ENCODE data around the gene CNOT3.

Gene CNOT3

DNA sequence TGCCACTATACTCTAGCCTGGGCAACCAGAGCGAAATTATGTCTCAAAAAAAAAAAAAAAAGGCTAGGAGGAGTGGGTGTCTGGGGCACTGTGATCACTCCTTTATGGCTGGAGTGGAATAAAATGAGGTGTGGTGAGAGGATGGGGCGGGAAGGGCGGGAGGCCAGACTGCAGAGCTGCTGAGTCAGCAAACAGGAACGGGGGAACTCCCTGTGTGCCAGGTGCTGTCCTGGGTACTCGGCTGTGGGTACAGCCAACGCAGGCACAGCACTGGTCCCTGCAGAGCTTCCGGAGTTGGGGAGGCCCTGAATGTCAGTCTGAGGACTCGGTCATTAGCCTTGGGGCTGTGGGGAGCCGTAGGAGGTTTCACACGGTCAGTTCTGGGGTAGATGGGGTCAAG lies 16.3 kb upstream of the CNOT3 start:
- no peak for DNase-seq (ENCODE audit: low spot score)

DNA sequence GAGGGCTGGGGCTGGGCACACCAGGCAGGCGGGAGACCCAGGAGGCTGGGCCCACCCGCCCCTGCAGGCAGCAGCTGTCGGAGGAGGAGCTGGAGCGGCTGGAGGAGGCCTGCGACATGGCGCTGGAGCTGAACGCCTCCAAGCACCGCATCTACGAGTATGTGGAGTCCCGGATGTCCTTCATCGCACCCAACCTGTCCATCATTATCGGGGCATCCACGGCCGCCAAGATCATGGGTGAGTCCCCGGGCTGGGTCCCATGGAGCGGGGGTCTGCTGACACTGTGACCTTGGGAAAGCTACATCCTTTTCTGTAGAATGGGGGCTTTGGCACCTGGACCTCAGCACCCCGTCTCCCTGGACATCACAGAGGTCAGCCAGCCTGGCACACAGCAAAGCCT lies 13.9 kb upstream of the CNOT3 start:
- no peak for DNase-seq (ENCODE audit: low spot score)

DNA sequence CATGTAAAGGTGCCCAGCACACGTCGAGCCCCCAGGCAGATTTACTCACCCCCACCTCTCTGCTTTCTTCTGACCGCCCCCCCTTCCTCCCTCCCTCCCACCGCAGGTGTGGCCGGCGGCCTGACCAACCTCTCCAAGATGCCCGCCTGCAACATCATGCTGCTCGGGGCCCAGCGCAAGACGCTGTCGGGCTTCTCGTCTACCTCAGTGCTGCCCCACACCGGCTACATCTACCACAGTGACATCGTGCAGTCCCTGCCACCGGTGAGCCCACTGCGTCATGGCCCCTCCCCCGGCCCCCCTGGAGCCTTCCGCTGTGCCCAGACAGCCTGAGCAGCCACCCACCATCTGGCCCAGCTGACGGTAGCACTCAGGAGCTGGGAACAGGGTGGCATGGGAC lies 13.2 kb upstream of the CNOT3 start:
- no peak for DNase-seq (ENCODE audit: low spot score)

DNA sequence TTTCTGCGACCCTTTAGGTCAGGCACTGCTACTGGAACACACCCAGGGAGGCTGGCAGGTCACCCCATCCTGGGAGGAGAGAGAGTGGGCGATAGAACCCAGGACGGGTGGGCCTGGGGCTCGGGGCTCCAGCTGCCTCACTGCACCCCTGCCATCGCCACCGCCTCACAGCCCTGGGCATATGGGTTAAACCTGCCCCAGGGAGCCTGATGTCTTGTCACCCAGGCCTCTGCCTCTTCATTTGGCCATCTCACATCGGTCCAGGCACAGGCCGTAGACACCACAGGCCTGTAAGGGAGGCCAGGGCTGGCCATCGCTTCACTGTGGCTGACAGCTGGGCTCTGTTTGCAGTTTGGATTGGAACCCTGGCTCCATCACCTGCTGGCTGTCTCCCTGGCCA lies 11.8 kb upstream of the CNOT3 start:
- no peak for DNase-seq (ENCODE audit: low spot score)

DNA sequence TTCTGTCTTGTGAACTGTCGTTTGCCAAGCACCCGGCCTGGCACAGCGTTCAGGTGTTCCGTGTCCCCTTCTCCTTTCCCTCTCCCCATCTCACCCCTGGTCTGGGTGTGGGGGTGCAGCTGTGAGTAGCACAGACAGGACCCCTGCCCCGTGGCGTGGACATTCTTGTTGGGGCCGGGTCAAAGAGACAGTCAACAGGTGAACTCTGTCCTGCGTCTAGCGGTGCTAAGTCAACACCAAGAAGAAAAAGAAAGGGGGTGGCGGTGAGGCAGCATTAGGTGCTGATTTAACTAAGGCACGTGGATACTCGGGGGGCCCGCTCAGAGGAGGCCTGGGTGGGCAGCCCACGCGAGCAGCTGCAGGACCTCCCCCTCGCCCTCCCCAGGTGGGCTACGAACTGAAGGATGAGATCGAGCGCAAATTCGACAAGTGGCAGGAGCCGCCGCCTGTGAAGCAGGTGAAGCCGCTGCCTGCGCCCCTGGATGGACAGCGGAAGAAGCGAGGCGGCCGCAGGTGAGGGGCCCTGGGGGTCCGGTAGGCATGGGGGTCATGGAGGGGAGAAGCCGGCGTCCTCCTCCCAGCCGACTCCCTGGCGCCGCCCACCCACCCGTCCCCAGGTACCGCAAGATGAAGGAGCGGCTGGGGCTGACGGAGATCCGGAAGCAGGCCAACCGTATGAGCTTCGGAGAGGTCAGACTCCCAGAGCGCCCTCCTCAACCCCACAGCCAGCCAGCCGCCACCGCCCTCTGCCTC lies 9.7 kb upstream of the CNOT3 start:
- no peak for DNase-seq (ENCODE audit: low spot score)

DNA sequence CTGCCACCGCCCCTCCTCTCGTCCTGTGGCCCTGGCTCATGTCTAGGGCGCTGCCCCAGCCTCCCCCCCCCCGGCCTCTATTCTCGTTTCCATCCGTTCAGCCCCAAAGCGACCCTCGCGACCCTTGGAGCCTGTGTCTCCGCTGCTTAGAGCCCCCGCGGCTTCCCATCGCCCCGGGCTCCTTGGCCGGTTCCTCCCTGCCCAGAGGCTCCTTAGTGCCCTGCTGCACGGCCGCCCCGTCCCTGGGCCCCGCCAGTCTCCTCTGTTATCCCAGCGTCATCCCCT lies 9.2 kb upstream of the CNOT3 start:
- DNase-seq (ENCODE audit: low spot score) = no peak

DNA sequence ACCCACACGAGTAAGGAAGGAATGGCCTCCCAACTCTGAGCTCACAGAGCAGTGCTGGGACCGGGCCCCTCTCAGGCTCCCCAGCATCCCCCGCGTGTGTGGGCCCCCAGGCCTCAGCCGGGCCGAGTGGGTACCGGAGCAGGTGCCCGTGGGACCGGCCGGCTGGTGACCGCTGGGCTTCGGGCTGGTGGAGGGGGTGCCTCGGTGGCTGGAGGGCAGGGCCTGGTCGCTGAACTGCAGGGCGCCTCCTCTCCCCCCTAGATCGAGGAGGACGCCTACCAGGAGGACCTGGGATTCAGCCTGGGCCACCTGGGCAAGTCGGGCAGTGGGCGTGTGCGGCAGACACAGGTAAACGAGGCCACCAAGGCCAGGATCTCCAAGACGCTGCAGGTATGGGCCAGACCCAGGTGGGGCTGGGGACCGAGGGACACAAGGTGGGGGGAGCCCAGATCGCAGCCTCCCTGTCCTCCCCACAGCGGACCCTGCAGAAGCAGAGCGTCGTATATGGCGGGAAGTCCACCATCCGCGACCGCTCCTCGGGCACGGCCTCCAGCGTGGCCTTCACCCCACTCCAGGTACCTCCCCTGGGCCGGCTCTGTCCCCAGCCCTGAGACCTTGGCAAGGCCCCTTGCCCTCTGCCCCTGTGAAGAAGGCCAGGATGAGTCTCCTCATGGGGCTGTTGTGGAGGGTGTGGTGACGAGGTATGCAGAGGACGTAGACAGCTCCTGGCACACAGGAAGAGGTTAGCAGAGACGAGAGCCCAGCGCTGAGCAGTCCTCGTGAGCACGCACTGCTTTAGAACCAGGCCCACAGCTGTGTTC lies 8.6 kb upstream of the CNOT3 start:
- no peak for DNase-seq (ENCODE audit: low spot score)

DNA sequence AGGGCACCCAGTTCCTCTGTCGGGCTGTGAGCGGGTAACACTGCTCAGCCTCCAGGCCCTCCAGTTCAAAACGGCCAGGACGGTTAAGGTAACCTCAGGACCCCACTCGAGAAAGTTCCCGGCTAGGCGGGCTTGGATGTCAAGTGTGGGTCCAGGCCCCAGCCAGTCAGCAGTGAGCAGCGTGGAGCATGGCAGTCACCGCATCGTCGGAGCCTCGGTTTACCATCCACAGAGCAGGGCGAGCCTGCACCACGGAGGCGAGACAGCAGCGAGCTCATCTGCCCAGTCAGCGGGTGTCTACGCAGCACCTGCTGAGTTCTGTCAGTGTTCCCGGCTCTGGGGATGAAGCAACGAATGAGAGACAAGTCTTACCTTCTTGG lies 8.0 kb upstream of the CNOT3 start:
- no peak for DNase-seq (ENCODE audit: low spot score)

DNA sequence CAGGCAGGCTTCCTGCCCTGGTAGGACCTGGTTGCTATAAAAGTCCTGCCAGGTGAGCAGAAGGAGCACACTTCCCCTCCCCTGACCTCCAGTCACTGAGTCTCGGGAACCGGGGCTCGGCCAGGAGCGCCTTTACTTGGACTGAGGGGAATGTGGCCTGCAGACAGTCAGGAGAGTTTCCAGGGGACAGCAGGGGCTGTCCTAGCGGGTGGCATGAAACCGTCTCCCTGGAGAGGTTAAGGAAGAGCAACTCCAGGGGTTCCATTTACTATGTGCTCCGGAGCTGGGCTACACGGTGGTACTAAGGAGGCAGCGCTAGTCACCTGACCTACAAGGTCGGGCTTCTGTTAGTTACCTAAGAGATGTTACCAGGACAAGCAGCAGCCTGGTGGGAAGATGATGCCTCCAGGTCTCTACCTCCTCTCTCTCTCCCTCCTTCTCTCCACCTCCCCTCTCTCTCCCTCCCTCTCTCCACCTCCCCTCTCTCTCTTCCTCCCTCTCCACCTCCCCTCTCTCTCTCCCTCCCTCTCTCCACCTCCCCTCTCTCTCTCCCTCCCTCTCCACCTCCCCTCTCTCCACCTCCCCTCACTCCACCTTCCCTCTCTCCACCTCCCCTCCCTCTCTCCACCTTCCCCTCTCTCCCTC lies 4.1 kb upstream of the CNOT3 start:
- peak; percentile 57 for DNase-seq (ENCODE audit: low spot score)

DNA sequence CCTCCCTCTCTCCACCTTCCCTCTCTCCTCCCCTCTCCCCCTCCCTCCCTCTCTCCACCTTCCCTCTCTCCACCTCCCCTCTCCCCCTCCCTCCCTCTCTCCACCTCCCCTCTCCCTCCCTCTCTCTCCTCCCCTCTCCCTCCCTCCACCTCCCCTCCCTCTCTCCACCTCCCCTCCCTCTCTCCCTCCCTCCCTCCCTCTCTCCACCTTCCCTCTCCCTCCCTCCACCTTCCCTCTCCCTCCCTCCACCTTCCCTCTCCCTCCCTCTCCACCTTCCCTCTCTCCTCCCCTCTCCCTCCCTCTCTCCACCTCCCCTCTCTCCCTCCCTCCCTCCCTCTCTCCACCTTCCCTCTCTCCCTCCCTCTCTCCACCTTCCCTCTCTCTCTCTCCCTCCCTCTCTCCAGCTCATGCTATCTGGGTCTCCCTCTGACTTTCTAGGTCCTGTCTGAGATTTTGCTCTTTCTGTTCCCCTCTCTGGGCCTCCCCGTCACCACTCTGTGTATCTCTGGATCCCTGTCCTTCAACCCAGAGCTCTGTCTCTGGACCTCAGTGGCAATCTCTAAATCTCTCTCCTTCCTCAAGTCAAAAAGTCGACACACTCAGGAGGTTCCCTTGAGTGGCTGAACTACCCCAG lies 3.5 kb upstream of the CNOT3 start:
- DNase-seq (ENCODE audit: low spot score) = no peak

DNA sequence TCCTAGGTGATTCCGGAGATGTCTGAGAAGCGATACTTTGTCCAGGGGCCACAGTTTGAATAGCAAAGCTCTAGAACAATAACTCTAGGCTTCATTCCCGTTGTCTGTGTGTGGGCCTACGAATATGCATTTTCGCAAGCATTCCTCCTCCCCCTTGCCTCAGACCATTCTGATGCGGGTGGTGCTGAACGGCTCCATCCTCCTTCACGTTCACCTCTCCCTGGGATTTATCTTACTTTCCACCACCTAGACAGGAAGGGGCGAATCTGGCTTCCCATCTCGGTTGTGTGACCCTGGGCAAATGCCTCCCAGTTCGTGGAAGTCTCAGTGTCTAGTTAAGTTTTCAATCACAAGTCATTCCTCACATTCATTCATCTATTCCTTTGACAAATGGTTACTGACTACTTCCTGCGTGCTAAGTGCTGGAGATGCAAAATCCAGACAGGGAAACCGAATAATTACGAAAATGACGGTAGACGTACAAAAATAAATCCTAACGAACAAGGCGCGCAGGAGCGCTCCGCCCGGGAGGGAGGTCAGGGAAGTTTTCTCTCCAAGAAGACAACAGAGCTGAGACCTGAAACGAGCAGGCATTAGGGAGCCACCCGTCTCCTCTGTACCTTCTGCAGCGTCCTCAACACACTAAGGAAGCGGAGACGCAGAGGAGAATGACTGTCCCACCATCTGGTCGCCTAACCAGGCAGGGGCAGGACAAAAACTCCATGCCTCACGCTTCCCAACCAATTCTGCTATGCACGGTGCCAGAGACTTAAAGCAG lies 1.3 kb upstream of the CNOT3 start:
- no peak for DNase-seq (ENCODE audit: low spot score)

DNA sequence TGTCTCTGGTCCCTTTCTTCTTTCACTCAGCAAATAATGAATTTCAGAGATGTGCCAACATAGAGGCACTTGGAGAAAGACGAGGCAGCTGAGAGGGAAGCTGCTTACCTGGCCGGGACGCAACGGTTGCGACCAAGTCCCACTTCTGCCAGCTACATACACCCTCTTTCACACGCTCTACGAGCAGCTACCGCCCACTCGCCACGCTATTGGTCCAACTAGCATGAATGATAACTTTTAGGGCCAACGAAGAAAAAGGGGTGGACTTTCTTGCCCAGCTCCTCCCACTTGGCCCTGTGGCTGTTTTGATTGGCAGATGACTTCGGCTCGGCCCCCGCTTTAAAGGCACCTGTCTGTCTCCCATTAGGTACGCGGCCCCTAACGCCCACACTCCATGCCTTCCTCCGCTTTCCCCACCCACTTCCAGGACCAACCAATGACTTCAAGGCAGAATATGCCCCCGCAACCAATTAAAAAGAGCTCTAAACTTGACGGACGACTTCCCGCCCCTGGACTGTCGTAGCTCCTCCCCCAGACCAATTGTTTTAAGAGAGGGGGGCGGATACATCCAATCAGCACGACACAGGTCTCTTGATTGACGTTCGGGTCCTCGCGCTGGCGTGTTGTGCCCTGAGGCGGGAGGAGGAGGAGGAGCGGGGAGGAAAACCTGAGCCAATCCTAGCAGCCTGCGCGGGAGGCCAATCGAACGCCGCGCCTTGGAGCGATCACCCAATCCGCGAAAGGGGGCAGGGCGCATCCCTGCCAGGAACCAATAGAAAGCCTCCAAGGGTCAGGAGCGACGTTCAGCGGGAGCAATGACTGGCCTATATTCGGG lies 481 bp upstream of the CNOT3 start:
- peak; percentile 100 for DNase-seq (ENCODE audit: low spot score)

DNA sequence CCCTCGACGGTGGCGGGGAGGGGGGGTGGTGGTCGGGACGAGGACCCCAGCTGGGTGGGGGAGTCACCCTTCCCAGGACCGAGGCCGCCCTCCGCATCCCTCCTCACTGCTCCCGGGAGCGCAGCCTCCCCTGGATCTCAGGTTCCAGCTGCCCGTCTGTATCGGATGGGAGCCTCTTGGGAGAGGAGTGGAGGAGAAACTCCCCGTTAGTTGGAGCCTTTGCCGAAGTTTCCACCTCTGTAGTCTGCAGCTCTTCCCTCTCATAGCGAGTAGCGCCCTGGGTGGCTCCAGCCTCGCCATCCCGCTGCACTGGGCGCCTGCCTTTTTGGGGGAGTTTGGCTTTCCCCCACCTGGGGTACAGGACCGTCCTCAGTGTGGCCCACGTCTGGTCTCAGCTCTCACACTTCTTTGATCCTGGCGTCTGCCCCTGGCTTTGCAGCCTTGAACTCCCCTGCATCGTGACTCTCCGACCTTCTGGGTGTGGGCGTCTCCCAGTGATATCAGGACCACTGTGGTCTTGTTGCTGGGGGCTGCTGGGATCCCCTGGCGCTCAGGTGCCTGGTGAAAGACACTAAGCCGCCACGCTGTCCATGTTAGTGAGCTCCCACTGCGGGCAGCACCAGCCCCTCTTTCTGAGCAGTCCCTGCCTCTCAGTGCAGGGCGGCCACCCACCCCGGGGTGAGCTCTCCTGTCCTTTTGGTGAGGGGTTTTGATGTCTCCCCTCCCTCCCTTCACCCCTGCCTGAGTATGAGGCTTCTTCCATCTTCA lies 1.1 kb downstream of the CNOT3 start:
- no peak for DNase-seq (ENCODE audit: low spot score)

DNA sequence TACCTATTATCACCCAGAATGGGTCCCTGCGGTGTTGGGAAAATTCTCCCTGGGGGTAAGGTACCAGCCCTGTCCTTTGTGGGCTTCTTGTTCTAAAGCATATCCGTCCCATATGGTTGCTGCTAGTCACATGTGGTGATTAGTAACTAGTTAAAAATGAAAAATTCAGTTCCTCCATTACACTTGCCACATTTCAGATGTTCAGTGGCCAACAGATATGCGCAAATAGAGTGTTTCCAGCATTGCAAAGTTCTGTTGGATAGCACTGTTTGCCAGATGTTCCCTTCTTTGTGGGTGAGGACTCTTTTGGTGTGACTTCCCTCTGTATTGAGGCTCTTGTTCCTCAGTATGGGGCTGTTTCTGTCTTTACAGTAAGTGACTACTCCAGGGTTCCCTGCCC lies 3.8 kb downstream of the CNOT3 start:
- DNase-seq (ENCODE audit: low spot score) = no peak

DNA sequence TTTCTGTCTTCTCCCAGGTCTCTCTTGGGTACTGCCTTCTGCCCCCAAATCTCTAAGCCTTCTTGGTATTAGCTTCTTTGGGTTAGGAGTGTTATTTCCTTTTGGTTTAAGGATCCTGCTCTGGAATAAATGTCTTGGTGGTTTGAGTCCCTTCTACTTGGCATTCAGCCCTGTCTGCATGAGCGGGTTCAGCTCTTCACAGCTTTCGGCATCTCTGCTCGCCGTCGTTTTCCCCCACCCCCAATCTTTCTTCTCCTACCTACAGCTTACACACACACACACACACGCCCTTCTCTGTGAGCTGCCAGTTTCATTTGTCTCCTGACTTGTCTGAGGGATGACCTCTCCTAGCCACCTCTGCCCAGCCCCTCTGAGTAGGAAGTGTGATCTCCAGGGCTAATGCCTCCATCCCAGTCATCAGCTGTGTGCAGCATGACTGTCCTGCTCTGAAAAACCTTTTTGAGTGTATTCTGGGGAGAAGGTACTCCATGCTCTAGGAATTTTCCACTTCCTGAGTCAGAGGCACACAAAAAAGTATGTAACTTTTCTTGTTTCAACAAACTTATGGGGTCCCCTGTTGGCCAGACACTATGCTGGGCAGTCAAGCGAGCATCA lies 4.7 kb downstream of the CNOT3 start:
- no peak for DNase-seq (ENCODE audit: low spot score)

DNA sequence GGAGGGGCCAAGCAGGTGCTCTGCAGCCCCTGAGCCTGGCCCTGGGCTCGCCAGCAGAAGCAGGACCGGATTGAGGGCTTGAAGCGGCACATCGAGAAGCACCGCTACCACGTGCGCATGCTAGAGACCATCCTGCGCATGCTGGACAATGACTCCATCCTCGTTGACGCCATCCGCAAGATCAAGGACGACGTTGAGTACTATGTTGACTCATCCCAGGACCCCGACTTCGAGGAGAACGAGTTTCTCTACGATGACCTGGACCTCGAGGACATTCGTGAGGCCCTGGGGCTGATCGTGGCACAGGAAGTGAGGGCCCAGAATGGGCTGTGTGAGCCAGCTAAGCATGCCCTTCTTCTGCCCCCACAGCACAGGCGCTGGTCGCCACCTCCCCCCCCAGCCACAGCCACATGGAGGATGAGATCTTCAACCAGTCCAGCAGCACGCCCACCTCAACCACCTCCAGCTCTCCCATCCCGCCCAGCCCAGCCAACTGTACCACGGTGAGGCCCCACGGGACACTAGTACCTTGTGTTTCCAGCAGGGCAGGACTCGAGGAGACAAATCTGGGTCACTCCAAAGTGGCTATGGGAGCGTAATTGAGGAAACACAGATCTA lies 8.1 kb downstream of the CNOT3 start:
- DNase-seq (ENCODE audit: low spot score) = no peak

DNA sequence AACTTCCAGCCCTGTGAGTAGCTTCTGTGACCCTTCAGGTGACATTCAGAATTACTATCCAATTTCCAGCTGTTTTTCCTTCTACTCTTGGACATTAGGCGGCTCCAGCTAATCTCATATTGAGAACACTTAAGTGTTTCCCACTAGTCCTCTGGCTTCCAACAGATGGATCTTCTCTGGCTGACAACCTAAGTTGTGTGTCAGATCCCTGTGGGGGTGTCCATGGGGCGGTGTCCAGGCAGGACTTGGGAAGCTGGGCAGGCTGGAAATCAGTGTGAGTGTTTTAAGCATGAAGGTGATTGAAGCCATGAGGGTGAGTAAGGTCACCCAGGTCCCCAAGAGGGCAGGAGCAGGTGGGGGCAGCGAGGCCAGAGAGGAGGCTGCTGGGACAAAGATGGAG lies 10.1 kb downstream of the CNOT3 start:
- DNase-seq (ENCODE audit: low spot score) = no peak

DNA sequence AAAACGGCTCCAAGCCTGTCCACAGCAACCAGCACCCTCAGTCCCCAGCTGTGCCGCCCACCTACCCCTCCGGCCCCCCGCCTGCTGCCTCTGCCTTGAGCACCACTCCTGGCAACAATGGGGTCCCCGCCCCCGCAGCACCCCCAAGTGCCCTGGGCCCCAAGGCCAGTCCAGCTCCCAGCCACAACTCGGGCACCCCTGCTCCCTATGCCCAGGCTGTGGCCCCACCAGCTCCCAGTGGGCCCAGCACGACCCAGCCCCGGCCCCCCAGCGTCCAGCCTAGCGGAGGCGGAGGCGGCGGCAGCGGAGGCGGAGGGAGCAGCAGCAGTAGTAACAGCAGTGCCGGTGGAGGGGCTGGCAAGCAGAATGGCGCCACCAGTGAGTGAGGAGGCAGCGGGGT lies 10.6 kb downstream of the CNOT3 start:
- DNase-seq (ENCODE audit: low spot score) = no peak

DNA sequence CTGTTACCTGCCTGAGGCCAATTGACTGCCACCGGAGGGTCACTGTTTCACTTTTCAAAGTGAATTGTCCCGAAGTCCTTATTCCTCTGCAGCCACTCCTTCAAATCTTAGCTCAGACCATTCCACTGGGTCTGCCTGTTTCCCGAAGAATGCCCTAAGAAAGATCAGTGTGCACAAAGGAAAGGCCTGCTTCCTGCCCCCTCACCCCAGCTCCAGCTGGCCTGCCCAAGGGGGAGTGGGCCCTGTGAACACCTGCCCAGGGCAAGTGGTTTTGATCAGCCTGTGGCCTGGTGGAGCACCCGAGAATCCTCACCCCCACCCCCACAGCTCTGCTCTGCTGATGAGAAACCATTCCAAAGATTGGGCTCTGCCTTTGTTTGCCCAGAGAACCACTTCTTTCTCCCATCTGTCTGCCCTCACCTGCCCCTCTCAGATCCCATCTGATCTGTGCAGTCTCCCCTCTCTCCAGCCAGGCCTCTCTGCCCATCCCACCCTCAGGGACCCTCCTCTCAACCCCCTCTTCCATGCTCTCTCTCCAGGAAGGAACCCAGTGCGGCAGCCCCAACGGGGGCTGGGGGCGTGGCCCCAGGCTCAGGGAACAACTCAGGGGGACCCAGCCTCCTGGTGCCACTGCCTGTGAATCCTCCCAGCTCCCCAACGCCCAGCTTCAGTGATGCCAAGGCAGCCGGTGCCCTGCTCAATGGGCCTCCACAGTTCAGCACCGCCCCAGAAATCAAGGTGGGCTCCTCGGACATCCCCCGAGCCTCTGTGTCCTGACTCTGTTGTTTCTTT lies 11.7 kb downstream of the CNOT3 start:
- DNase-seq (ENCODE audit: low spot score) = no peak
